HG03575 (cell line): ENCODE results near the gene KPNA3.

Experiments used
- ATAC-seq: cut with Tn5 transposase; IDR thresholded peaks from one replicate; pipeline ENCODE4 v1.9.1; 2021; ENCODE audit not compliant: unreplicated experiment, insufficient number of reproducible peaks, low FRiP score; ENCODE audit errors: extremely low read depth

Gene KPNA3

DNA sequence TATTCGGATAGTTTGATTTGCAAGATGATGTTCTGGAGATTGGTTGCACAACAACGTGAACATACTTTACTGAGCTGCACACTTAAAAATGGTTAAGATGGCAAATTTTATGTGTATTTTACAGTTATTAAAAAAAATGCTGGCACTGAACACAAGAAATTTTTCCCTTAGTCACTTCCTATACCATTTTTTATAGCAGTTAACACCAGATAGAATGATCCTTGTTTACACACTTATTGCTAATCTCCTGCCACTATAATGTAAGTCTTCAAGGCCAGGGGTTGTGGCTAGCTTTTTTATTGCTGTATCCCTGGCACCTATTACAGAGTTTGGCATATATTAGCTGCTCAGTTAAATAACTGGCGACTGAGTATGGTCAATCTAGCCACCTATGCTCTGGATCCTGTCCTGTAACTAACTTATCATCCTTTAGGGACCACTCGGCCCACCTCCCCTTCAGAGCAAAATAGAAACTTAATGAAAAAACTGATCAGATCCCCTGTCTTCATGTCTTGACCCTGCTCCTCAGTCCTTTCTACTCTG is 99.2 kb downstream of the KPNA3 start:
- no peak for ATAC-seq

- peak; percentile 38 for ATAC-seq
Measured at GRCh38 chr13:49690995-49691784, 101.3 kb downstream of the KPNA3 start, which contains the start of gene EBPL. Gene EBPL, minus strand, starts transcription at chr13:49691486. Its CDS starts 62 bp downstream, at chr13:49691424.

- peak; percentile 8 for ATAC-seq
Measured at GRCh38 chr13:49690133-49690994, 102.1 kb downstream of the KPNA3 start.

GRCh38 chr13:49683489-49683888 is 109.0 kb downstream of the KPNA3 start:
- no peak for ATAC-seq

DNA sequence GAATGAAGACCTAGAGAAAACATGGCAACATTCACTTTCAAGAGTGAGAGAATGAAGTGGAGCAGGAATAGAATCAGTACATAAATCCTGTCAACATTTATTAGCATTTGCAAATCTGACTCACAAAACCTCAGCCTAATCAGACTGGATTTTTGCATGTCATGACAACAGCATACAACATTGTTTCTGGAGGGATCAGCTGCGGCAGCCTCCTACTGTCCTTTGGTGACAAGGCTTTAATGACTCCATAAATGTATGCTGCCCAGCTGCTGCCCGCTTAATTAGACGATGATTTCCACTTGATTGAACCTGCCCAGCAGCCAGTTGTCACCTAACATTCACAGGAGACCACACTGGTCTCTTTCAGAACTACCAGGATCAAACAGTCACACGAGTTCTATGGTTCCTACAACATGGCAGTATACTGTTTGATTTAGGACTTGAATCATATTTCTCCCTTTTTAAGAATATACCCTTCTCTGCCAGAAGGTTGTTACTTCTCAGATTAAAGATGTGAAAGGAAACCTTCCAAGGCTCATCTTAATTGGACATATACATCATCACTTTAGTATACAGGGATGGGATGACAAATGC is 110.5 kb downstream of the KPNA3 start:
- ATAC-seq: no peak

- no peak for ATAC-seq
Measured at GRCh38 chr13:49679246-49679645, 113.2 kb downstream of the KPNA3 start.

GRCh38 chr13:49678191-49678914 is 114.1 kb downstream of the KPNA3 start:
- ATAC-seq: no peak

GRCh38 chr13:49676581-49677298 is 115.7 kb downstream of the KPNA3 start:
- ATAC-seq: no peak

- ATAC-seq: no peak
Measured at GRCh38 chr13:49670828-49671227, 121.7 kb downstream of the KPNA3 start.

- ATAC-seq: no peak
Measured at GRCh38 chr13:49669735-49670309, 122.7 kb downstream of the KPNA3 start.

DNA sequence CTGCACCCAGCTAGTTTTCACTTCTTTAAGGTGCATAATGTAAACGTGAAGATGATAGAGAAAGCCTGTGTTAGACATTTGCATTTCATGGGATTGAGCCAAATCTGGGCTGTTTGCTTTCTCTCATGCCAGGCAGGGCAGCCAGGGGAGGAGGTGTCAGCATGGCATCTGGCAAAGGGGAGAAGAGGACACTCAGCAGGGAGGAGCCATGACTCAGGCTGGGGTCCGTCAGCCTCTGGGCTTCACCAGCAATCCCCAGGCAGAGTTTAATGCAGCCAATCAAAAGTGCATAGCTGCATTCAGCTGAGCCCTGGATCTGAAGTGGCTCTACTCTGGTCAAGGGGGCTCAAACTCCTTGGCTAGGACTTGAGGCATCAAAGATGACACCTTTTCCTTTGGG is 124.7 kb downstream of the KPNA3 start:
- no peak for ATAC-seq

- no peak for ATAC-seq
Measured at GRCh38 chr13:49664606-49665005, 127.9 kb downstream of the KPNA3 start.

DNA sequence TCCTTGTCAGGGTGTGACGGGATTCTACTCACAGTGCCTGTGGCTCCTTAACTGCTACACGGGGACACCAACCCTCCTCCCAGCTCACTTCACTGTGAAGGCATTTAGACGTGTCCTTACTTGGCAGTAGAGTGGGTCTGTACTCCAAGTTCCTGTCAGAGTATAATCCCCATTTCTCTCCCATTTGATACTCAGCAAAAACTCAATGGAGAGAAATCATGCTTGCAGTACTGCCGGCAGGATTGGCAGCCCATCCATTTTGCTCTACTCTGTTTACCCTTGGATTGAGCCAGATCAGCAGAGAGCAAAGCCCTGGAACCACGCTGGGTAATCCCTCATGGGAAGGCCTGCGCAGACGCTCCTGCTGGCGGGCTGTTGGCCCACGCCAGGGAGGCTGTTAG is 135.2 kb downstream of the KPNA3 start:
- ATAC-seq: no peak

GRCh38 chr13:49655906-49656305 is 136.6 kb downstream of the KPNA3 start:
- ATAC-seq: no peak

GRCh38 chr13:49654011-49654410 is 138.5 kb downstream of the KPNA3 start:
- no peak for ATAC-seq

DNA sequence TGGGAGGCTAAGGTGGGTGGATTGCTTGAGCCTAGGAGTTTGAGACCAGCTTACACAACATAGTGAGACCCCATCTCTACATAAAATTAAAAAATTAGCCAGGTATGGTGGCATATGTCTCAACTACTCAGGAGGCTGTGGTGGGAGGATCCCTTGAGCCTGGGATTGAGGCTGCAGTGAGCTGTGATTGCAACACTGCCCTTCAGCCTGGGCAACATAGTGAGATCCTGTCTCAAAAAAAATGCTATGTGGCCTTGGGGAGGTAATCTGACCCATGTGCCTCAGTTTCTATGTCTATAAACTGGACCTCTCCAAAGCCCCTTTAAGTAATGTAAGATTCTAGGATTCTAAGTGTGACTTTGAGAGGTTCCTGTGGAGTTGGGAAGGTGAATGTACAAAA is 139.0 kb downstream of the KPNA3 start:
- ATAC-seq: no peak

DNA sequence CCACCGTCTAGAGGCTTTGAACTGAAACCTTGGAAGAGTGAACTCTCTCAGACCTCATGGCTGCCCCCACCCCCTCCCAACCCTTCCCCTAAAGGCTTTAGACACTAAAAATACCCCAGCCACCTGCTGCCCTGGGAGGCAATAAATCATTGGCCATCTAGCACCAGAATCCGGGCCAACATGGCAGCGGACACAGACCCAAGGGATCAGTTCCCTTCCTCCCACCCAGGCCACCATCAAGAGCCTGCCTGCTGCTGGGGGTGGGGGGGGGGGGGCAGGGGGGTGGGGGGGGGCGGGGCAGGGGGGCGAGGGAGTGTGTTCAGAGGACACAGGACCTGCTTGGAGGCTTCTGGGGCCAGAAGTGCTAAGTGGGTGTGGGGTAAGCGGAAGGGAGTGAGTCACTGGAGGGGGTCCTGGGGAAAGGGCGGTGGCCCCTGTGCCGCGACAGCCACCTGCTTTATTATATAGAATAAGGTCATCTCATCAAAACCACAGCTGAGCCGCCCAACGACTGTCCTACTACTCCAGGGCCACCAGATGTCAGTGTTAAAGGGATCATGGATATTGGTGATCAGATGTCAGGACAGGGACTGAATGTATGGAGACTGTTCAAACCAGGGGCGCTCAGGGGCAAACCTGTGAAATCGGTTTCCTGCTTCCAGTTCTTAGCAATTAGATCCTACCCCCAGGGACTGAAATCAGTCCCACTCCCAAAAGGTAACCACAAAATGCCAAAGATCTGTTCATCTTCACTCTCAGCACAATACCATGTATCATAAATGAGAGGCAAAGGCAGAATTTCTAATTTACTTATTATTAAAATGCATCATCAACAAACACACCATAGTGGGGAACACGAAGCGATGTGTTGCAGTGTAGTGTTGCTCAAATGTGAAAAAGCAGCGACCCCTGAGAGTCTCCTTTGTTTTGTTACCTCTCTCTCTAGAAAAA is 139.9 kb downstream of the KPNA3 start:
- ATAC-seq: no peak
